HG03571 (cell line): ENCODE data around the gene PAXX.

Experiments used
- ATAC-seq: cut with Tn5 transposase; IDR thresholded peaks from one replicate; pipeline ENCODE4 v1.9.1; 2021; ENCODE audit not compliant: unreplicated experiment

PAXX gene

DNA sequence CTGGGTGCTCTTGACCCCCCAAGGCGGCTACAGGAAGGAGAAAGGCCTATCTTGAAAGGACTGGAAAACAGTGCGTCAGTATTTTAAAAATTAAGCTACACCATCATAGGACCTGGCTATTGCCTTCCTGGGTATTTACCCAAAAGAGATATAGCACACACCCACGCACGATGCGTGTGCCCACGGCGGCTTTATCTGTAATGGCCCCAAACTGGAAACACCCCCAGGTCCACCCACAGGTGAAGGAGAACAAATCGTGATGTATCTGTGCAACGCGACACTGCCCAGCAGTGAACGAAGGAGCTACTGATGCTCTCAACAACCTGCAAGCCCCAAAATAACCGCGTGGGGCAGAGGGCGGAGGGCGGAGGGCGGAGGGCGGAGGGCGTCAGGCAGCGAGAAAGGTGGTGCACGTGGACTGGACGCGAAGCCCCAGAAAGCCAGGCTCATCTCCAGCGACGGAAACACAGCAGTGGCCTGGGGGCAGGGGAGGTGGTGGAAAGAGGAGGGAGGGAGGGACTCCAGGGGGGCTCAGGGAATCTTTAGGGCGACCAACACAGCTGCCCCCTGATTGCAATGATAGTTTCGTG is 27.3 kb upstream of the PAXX start:
- ATAC-seq = no peak

DNA sequence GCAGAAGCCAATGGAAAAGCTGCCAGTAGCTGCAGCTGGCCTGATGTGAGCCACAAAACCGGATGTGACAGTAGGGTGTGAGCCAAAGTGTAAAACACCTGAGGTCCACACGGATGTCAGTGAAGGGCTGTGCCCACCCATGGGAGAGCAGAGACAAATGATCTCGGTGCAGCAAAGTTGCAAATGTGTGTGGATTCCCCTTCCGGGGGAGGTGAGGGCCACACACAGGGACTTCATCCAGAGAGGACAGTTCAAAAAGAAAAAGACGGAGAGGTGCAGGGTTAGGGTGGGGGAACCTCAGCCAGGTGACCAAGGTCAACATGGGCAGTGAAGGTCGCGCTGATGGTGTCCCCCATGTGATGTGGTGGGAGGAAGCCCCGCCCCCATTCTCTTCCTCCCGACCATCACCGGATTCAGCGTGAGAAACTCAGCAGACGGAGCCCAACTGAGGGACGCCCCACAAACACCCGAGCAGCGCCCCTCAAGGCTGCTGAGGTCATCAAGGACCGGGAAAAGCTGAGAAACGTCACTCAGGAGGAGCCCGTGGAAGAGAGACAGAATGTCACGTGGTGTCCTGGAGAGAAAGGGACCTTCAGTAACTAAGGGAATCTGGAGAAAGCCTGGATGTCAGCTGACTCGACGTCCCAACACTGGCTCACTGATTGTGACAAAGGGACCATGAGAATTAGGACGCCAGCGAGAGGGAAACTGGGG is 26.3 kb upstream of the PAXX start:
- no peak for ATAC-seq

DNA sequence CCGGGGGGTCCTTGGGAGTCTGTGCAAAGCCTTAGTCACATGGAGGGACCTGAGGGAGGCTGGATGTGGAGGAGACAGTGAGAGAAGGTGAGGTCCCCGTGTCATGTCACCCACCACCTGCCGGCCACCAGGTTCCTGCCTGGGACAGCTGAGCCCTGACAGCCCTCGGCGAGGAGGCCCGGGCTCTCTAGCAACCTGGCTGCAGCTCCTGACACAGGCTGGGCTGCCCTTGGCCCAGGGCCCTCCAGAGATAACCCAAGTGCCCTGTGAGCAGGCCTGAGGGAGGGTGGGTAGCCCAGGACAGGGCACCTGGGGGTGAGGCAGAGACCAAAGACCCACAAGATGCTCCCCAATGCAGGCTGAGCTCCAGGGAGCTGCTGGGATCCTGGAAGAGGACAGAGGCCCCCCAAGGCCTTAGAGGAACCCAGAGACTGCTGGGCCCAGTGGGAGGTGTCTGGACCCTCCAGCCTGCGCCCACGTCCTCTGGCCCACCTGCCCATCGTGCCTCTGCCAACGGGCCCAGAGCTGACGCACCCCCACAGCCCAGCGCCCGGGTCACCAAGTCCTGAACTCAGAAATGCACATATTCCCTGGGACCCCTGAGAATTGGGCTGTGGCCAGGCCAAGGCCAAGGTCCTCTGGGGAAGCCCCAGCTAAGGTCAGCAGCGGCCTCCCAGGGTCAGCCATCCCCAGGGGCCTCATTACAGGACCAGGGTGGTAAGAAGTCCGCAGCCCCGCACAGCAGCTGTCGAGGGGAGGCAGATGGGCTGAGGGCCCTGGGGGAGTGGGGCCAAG is 23.7 kb upstream of the PAXX start:
- no peak for ATAC-seq

DNA sequence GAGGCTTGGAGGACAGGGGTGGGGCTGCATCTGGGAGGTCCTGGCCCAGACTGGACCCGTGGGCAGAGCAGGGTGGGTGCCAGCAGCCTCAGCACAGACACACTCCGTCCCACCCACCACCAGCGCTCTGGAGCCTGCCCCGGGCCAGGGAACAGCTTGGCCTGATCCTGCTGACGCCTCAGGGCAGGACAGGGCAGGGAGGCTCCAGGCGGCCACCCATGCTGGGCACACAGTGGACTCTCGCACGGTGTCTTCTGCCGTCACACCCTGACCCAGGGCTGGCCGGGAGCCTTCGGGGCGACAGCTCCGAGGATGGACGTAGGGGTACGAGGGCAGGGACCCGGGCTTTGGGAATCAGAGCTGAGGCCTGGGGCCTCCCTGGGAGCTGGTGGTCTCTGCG is 23.1 kb upstream of the PAXX start:
- ATAC-seq = no peak

DNA sequence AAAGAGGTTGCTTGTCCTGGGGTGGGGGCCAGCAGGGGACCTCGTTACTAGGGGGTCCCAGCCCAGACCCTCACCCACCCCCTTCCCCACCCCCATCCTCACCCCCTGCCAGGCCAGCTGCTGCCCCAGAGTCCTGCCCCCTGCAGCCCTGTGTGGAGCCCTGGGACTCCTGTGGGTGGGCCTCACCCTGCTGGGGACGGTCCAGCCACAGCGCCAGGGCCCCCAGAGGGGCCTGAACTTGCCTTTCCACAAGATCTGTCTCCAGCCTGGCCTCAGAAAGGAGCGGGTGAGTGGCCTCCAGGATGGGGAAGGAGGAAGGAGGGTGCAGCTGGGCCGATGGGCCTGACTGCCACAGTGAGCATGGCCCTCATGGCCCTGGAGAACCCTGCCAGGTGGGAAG is 22.4 kb upstream of the PAXX start:
- ATAC-seq = no peak

DNA sequence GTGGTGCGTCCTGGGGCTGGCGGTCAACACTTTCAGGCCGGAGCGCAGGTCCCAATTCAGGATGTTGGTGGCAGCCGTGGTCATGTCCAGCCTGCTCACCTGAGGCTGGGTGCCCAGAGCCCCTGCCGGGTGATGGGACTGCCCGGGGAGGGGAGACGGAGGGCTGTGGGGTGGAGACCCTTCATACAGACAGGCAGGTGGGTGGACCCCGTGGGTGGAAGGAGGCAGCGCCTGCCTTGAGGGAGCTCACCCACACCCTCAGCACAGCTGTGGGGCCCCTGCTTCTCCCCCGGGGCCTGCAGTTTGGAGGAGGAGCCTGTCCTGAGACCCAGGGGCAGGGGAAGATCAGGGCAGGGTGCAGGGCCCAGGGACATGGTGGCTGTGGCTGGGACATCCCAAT is 21.9 kb upstream of the PAXX start:
- no peak for ATAC-seq

DNA sequence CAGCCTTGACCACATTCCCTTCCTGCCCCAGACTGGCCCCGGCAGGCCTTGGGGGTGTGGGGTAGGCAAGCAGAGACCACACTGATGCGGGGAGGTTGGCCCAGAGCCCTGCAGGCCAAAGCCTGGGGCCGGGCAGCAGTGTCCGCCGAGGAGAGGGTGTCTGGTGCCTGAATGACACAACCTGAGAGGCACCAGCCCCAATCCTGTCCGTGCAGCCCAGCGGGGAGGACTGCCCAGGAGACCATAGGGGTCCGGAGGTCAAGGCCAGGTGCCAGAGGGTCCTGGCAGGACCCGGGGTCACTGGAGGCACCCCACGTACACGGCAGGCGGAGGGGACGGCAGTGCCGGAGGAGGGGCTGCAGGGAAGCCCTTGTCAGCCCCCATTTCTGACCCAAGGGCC is 20.5 kb upstream of the PAXX start:
- ATAC-seq = no peak

DNA sequence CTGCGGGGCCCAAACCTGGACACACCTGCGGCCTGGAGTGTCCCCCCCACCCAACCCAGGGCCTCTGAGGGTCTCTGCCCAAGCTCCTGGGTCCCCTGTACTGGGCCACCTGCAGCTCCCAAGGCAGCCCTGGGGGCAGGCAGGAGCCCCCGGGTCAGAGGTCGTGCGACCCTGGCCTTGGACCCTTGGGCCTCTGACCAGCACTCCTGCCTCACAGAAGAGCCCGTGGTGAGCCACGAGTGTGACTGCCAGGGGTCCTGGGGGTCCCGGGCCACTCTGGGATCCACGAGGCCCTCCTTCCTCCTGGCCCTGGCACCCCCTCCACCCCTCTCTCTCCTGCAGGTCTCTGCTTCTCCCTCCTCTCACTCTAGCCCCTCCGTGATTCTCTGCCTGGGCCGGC is 19.9 kb upstream of the PAXX start:
- no peak for ATAC-seq

DNA sequence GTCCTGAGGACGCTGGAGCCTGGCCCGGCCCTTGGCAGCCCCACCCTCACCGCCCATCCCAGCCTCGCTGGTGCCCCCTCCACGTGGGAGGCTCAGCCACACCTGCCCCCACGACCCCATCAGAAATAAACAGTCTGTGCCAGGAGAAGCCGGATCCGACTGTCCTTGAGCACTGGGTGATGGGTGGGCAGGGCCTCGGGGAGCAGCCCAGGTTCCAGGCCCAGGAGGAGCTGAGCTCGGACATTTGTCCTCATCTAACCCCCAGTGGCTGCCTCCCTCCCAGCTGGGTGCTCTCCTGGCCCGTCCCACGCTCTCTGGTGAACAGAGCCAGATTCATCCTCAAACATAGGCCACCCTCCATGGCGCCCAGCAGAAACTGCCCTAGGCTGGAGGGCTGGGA is 19.5 kb upstream of the PAXX start:
- no peak for ATAC-seq

DNA sequence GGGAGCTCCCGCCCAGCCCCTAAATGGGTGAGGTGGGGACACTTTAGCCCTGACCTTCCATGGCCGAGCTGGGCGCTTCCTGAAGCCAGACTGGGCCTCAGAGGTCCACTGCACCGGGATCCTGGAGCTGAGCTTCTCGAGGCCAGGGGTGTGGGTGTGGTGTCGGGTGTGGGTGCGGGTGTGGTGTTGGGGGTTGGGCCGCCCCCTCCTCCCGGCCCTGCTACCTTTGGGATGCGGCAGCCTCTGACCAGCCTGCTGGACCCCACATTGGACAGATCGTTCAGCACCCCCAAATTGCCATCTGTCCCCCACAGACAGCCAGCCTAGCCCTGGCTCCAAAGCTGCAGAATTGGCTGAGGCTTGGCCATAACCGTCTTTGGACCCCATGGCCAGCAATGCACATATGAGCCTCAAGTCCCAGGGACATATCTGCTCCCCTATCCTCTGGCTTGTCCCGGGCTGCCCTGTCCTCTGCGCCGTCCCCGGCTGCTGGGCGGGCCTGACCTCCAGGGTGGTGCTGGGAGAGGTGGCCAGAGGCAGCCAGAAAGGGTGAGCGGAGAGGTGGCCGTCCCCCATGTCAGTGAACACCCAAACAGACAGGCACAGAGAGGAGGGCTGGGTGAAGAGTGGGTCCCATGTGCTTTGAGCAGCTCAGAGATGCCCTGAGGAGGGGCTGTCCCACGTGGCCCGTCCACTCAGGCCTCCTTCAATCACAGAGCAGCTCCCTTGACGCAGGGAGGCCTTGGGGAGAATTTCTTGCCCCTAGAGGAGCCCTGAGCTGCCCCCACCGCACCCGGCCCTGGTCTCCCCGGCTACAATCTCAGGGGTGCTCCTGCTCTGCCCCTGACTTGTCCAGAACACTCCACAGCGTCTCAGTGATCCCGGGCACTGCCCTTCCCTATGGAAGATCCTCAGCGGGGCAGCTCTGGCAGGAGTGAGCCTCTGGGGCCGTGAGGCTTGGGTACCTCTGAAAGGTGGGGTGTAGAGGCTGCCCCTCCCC is 18.3 kb upstream of the PAXX start:
- ATAC-seq = no peak

DNA sequence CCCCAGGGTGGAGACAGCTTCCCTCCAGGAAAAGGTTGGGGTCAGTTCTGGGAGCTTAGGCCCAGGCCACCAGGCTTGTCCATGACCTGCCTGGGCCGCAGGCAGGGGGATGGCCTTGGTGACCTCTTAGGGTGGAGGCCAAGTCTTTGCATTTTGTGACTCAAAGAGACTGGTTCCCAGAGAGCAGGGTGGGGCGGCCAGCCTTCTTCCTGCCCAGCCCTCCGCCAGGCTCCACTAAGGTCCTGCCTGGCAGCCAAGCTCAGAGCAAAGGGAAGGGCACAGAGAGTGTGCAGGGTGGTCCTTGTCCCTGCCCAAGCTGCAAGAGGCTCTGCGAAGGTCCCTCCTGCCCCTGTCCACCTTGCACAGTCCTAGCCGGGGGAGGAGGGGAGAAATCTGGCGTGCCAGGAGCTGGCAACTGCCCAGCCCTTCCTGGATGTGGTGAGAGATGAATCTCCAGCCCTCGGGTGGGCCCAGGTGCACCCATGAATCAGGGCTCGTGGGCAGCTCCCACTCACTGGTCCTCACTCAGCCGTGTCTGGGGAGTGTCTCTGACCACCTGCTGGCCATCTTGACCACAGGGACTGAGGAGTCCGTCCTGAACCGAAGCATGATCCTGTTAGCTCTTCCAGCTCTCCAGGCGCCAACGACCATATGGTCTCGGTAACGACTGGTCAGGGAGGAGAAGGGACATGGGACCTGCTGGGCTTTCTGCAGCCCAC is 17.2 kb upstream of the PAXX start:
- ATAC-seq = no peak

DNA sequence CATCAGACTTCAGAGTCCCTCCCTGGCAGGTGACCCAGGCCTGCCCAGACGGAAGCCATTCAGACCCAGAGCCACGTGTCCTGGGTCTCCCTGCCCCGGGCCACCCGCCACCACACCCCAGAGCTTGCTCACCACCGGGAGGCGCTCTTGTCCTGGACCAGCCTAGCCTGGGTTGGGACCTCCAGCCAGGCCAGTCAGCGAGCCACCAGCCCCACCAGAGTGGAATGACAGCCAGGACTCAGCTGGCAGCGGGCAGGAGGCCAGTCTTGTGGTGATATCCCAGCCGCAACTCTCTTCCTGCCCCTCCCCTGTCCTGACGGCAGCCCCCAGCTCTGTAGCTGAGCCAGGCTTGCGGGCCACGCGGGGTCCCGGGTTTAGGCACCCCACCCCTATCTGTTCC is 16.6 kb upstream of the PAXX start:
- ATAC-seq = no peak

DNA sequence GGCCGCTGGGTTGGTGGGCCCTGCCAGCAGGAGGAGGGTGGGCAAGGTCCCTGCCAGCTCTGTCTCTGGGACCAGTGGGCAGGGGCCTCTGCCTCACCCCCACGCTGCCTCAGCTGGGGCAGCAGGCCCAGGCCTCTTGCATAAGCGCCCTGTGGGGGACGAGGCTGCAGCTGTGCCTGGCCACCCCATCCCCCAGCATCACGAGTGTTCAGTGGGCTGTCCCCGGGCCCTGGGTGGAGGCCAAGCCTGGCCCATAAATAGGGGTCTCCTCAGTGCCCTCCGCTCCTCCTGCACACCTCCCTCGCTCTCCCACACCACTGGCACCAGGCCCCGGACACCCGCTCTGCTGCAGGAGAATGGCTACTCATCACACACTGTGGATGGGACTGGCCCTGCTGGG is 15.0 kb upstream of the PAXX start, which contains the start of gene PTGDS:
Gene PTGDS (plus strand): TSS at position 282 of the 400 bp plus-strand sequence. CDS start 75 bp downstream, at position 357.
- ATAC-seq = no peak

DNA sequence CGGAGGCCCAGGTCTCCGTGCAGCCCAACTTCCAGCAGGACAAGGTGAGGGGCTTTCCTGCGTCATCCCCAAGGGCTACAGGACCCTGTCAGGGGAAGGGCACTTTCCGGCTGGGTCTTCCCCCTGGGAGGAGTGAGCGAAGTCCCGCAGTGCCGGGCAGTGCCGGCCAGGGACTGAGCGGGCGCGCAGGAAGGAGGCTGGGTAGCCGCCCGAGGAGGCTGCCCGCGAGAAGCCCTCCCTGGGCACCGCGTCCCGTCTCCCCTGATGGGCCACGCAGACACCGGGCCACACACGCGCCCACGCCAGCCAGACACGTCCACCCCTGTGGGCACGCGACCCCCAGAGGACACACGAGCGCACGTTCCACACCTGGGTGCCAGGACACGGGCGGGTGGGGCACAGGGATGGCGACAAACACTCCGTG is 14.6 kb upstream of the PAXX start:
- ATAC-seq = no peak

DNA sequence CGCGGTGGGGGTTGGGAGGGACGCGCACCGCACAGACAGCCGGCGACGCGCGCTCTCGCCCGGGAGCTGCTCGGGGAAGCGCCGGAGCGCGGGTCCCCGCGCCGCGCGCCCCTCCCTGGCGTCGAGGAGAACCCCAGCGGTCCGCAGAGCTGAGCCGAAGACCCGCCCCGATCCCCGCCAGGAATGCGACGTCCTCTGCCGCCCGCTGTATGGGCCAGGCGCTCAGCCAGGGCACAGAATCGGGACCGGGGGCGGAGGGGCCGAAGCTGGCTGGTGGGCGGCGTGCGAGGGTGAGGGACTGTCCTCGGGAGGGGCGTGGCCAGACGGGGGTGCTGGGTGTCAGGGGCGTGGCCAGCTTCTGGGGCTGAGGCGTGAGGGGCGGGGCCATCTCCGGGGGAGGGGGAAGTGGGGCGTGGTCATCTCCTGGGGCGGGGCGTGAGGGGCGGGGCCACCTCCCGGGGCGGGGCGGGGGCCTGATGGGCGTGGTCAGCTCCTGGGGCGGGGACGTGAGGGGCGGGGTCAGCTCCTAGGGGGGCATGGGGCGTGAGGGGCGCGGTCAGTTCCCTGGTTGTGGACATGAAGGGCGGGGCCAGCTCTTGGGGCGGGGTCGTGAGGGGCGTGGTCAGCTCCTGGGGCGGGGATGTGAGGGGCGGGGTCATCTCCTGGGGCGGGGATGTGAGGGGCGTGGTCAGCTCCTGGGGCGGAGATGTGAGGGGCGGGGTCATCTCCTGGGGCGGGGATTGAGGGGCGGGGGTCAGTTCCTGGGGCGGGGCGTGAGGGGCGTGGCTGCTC is 14.0 kb upstream of the PAXX start:
- ATAC-seq = no peak

DNA sequence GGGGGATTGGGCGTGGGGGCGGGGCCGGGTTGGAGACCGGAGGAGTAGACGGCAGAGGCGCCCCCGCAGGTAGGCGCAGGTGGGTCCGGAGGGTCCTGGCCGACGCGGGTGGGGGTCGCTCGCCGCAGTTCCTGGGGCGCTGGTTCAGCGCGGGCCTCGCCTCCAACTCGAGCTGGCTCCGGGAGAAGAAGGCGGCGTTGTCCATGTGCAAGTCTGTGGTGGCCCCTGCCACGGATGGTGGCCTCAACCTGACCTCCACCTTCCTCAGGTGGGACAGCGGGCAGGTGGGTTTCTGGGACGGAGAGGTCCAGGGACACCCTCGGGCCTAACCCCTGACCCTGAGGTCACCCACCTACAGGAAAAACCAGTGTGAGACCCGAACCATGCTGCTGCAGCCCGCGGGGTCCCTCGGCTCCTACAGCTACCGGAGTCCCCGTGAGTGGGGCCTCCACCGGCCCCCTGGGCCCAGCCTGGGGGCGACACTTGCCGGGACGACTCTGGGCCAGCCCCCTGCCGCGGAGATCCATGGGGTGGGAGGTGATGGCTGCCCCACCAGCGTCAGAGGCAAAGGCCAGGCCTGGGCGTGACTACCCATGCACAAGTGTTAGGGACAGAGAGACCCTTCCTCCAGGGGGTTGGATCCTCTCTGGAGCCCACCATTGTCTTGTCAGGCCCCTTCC is 13.2 kb upstream of the PAXX start:
- no peak for ATAC-seq

DNA sequence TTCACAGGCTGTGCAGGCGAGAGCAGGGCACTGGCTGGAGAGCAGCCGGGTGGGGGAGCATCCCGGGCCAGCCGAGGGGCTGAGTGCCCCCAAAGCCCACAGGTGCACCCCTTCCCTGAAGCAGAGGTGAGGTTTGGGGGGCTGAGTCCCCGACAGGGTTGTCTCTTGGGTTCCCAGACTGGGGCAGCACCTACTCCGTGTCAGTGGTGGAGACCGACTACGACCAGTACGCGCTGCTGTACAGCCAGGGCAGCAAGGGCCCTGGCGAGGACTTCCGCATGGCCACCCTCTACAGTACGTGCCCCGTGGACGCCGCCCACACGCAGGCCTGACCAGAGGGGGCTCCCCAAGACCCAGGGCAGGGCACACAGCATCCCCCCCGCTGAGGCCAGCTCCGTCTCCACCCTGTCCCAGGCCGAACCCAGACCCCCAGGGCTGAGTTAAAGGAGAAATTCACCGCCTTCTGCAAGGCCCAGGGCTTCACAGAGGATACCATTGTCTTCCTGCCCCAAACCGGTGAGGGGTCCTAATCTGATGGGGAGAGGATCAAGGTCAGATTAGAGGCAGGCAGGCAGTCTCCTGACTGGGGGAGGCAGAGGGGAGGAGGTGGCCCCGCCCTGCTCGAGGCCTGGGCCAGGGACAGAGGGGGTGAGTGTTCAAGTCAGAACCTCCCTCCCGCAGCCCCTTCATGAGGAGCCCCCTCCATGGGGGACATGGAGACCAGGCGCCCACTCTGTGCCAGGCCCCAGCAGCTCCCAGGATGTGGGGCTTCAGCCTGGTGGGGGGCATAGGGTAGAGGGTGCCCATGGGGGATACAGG is 12.2 kb upstream of the PAXX start:
- no peak for ATAC-seq
